Measurements from ENCODE around the gene TERB1. TPM values are rescaled to one million over a fixed set of nuclear protein-coding genes. Genes with fewer than 3 reads are reported as not detected.

The TERB1 gene
- polyA plus RNA-seq, 4 donors = not detected

- DNase-seq (ENCODE audit: low read depth in 4 of 4, low spot score in 3 of 4) = peak in 2 of 4 donors; percentile 54 to 65
Measured at GRCh38 chr16:66751303-66751991, 49.9 kb downstream of the TERB1 start, which contains the start of gene DYNC1LI2. DYNC1LI2 (minus strand) TSS chr16:66751609; CDS start chr16:66751591, 18 bp downstream.

DNA sequence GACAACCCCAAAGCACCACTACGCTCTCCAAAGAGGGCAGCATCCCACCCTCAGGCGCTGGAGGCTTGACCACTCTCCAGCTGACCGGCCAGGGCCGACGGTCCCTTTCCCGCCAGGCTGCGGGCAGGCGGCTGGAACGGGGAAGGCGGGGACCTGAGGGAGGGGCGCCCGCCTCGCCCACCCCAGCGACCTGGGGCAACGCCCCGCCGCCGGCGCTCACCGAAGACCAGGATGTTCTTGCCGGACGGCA is 50.4 kb downstream of the TERB1 start:
- DNase-seq (ENCODE audit: low read depth in 4 of 4, low spot score in 3 of 4) = no peak

DNA sequence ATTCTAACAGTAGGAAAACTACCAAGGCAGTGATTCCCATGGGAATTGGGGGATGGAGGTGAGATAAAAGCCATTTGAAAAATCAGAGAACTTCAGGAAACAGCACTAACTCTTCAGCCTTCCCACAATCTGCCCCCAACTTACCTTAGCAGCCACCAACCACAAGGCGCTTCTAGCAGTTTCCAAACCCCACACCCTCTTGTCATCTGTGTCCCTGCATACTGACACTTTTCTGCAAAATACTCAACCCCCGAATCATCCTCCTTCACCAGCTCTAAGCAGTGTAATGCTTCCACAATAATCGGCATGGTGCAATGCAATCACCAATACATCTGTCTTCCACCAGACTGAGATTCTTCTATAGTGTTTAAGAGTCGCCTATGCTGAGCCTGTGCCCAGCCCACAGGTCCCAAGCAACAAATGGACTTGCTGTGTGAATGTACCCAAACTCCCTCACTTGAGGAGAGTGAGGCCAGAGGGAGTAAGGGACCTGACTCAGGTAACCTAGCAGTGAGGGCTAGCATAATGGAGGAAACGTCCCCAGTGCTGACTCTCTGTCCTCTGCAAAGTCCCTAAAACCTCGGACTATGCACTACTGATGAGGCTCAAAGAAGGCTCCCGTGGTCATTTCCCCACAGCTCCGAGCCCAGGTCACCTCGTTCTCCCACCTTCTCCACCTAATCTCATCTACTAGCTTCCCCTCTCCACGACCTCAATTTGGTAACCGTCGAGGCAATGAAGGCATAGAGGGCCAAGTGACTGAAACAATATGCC is 50.9 kb downstream of the TERB1 start:
- DNase-seq (ENCODE audit: low read depth in 4 of 4, low spot score in 3 of 4) = no peak

DNA sequence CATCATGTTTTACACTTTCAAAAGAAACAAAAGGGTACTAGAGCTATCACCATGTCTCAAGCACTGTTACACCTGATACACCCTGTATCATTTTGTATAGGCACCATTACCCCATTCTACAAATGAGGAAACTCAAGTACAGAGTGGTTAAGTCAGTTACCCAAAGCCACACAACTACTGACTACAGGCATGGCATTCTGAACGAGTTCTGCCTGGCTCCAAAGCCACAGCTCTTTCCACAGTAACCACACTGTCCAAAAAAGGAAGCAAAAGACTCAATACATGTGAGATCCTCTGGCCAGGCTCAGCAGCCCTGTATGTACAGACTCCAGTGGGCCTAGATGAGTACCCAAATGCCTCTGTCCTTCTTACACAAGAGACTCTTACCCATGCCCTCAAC is 54.7 kb downstream of the TERB1 start:
- no peak for DNase-seq (ENCODE audit: low read depth in 4 of 4, low spot score in 3 of 4)

DNA sequence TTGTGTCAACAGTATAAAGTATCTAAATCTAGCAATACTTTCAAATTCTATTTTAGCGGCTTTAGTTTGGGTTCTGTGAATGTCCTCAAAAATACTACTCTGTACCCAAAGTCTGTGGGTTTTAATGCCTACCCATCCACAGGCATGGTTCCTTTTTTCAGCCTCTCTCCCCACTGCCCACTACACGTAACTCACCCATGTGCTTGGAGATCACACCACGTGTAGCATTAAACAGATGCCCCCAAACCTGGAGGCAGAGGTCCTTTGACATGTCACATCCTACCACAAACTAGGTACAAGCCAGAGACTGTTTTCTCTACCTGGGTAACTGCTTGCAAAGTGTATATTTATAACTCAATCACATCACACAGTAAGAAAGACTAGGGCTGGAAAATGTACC is 55.3 kb downstream of the TERB1 start:
- DNase-seq (ENCODE audit: low read depth in 4 of 4, low spot score in 3 of 4) = no peak

DNA sequence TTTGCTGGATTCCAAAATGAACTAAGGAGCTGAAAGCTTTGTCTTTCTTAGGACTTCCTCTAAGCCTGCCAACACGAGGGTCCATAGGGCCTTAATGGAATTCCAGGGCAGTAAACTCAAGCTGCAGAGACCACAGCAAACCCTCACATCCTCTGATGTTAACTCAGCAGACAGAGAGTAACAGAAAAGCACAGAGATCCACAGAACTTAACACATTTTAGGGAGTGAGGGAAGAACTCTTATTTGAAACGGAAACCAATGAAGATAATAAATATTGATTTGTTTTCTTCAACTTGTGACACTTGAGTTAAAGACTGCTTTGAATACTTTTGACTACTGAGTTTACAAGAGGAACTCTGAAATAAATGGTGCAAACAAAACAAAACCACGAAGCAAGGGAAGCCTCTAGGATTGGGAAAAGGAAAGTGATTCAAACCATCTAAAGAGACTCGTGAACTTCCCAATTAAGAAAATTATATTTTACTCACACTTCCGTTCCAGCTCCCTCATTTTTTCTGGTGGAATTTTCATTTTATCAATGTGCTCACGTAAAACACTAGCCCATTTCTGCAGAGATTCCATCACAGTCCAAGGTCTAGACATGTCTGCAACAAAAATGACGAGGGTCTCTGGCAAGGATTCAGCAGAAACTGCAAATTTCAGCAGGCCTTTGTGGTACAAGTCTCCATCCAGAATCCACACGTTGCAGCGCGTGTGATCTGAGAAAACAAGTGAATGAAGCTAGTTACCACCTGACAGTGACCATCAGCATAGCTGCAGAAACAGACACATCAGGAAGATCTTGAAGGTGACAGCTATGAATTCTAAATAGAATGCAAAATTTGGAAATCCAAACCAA is 59.2 kb downstream of the TERB1 start:
- DNase-seq (ENCODE audit: low read depth in 4 of 4, low spot score in 3 of 4) = no peak

GRCh38 chr16:66741169-66741900 is 60.0 kb downstream of the TERB1 start:
- DNase-seq (ENCODE audit: low read depth in 4 of 4, low spot score in 3 of 4) = peak in 1 of 4 donors; percentile 42

DNA sequence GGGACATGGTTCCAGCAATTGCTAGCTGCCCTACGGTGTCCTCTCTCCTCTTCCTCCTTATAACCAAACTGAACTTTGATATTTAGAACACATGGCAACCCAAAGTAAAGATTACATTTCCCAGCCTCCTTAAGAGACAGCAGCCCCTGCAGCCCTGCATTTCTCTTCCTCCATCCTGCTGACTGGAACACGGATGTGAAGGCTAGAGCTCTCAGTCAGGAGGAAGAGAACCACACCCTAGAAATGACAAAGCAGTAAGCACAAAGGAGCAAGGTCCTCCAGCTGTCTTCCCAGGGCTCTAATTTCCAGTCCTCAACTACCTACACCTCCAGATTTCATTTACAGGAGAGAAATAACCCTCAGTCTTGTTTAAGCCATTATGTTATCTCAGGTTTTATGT is 60.9 kb downstream of the TERB1 start:
- no peak for DNase-seq (ENCODE audit: low read depth in 4 of 4, low spot score in 3 of 4)

- no peak for DNase-seq (ENCODE audit: low read depth in 4 of 4, low spot score in 3 of 4)
Measured at GRCh38 chr16:66740010-66740409, 61.4 kb downstream of the TERB1 start.

DNA sequence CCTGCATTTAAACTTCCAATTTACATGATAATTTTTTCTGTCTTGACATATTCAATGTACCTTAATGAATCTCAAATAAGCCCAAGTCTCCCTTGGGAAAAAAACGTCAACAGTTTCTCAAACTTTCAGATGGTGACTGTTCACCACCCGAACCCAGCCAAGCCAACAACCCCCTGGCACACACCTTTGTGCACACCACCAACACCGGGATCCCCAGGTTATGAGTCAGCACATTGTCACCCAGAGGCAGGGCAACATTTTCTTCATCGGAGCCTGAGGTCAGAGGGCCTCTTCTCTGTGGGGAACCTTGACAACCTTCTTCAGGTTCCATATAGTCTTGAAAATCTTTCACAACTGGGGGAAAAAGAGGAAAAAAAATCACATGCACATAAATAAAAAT is 65.5 kb downstream of the TERB1 start:
- no peak for DNase-seq (ENCODE audit: low read depth in 4 of 4, low spot score in 3 of 4)

GRCh38 chr16:66731101-66731500 is 70.3 kb downstream of the TERB1 start:
- no peak for DNase-seq (ENCODE audit: low read depth in 4 of 4, low spot score in 3 of 4)

- no peak for DNase-seq (ENCODE audit: low read depth in 4 of 4, low spot score in 3 of 4)
Measured at GRCh38 chr16:66728804-66729203, 72.6 kb downstream of the TERB1 start.

DNA sequence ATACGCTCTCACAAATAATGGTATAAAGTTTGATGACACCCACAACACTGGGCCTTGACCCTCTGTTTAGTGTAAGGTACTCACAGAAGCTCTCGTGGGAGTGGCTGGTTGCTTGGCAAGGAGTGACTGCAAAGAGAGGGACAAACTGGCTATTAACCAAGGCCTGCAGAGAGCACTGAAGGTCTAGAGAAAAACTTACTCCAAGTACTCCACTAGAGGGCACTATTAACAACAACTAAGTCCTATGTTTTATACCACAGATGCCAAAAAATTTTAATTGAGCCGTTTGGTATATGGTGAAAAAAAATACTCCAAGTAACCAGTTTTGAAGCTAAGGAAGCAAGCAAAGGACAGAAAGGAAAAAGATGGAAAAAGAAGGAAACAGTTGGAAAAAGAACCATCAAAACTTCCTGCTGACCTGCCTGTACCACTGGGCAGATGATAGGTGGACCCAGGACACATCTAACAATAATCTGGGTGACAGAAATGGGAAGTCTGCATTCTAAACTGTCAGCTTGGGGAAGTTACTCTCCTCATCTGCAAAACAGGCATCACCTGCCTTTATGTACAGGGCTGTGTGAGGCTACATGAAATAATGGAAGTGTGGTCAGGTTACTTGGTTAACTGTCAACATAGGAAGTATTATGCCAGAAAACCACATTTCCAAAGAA is 73.1 kb downstream of the TERB1 start:
- DNase-seq (ENCODE audit: low read depth in 4 of 4, low spot score in 3 of 4) = no peak

GRCh38 chr16:66720766-66721165 is 80.6 kb downstream of the TERB1 start:
- no peak for DNase-seq (ENCODE audit: low read depth in 4 of 4, low spot score in 3 of 4)

DNA sequence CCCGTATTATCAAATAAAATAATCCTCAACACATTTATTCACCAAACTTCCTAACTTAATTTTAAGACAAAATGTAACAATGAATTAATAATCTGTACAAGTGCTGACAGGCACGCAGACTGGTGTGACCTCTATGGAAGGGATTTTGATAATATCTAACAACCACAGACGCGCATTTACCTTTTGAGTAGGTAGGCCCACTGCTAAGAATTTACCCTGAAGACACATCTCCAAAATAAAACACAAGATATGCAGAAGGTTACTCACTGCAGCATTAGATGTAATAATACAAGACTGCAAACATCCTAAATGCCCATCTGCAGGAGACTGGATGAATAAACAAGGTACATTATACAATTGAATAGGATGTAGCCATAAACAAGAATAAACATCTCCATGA is 82.1 kb downstream of the TERB1 start:
- DNase-seq (ENCODE audit: low read depth in 4 of 4, low spot score in 3 of 4) = no peak

GRCh38 chr16:66717776-66718175 is 83.6 kb downstream of the TERB1 start:
- DNase-seq (ENCODE audit: low read depth in 4 of 4, low spot score in 3 of 4) = no peak

DNA sequence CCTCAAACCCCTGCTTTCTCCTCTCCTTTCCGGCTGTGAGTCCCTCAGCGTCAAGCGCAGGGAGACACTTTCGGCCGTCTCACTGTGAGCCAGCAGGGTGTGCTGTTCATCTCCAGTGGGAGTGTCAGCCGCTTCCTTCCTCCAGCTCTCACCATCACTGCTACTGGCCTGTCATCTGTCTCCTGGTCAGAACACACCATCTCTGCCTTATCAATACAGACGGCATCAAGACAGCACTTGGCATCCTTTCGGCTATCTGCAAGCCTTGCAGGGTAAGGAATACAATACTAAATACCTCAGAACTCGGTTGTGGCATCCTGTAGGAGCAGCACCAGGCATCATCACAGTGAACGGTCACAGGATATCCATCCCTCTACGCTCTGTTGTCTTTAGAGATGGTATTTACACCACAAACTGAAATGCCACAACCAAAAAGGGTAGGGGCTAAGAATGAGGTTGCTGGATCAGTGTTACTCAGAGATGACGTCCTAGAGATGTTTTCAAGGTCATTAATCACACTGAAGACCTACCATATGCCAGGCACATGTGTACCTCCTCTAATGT is 84.2 kb downstream of the TERB1 start:
- DNase-seq (ENCODE audit: low read depth in 4 of 4, low spot score in 3 of 4) = no peak

GRCh38 chr16:66714654-66715307 is 86.6 kb downstream of the TERB1 start:
- no peak for DNase-seq (ENCODE audit: low read depth in 4 of 4, low spot score in 3 of 4)

- no peak for DNase-seq (ENCODE audit: low read depth in 4 of 4, low spot score in 3 of 4)
Measured at GRCh38 chr16:66714062-66714461, 87.3 kb downstream of the TERB1 start.
